Measurements from ENCODE around the gene EXD3. TPM values are rescaled to one million over a fixed set of nuclear protein-coding genes. Genes with fewer than 3 reads are reported as not detected.
"Not testable (repeated sequence)": the region's sequence is repeated elsewhere in the genome, so short reads cannot be mapped to it uniquely, and the experiment has no call there.

EXD3 gene
- polyA plus RNA-seq, 3 donors, result 16.0 to 25.3 (median 25.2) TPM

DNA sequence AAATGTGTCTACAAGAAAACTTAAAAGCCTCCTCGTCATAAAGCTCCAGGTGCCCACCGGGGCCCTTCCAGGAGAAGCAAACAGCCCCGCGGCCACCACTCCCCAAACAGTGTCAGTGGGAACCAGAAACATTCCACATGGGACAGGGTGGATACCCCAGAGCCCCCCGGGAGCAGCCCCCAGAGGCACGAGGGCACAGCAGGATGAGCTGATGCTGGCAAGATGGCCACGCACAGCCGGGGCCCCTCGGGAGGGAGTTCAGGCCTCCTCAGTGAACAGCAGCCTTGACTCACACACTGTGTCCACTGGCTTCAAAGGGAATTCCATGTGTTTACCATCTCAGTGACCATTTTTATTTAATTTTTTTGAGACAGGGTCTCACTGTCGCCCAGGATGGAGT is 10.5 kb downstream of the EXD3 start:
- no peak for DNase-seq

DNA sequence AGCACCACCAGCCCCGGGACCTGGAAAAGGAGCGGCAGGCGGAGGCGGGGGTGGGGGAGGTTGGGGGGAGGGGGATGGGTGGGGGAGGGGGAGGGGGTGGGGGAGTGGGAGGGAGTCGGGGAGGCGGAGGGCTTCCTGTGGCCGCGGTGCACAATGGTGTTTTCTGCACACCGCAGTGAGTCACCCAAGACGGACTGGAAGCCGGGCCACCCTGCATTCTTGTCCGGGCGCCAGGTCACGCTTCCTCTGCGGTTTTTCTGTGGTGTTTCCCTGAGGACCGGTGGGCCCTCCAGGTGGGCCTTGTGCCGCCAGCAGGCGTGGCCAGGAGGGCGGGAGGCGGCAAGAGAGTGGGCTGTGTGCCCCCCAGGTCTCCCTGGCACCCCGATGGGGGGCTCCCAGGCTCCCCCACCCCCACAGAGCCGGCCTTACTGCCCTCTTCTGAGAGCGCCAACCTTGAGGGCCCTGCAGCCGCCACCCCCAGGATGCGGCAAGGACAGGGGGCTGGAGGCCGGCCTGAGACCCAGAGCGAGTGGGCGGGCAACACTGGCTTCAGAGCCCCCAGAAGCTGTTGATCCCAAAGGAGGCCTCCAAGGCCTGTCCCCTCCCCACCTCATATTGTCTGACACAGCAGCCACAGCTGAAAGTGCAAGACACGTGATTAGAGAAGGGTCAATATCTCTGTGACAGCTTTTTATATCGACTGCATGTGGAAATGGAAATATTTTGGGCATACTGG is 11.1 kb downstream of the EXD3 start:
- DNase-seq, result no peak

DNA sequence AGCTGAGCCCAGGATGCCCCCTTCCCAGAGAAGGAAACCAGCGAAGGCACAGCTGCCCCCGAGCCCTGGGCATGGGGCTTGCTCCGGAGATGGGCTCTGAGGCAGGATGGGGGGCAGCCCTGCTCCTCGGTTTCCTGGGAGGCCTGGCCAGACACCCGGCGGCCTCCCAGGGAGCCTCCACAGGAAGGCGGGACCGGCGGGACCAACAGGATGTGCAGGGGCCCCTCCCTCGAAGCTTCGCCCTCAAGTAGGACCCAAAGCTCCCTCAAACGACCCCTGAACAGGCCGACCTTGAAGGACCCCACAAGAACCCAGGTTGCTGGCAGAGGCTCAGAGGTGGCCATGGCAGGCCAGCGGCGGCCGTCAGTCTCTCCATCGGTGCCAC is 11.7 kb downstream of the EXD3 start:
- DNase-seq, result no peak

DNA sequence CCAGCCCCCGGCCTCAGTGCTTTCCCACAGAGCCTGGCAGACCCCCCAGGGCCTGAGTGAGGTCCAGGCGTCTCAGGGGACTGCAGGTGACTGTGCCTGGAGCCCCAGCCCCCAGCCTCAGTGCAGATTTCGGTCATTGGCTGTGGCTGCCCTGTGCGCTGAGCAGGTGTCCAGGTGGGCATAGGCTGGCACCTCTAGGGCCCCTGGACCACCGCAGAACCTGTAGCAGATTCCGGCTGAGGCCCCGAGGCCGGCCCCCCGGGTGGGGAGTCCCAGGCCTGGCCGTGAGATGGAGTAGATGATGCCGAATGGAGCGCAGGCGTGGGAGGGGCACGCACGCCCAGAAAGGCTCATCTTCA is 12.1 kb downstream of the EXD3 start:
- DNase-seq, result no peak

DNA sequence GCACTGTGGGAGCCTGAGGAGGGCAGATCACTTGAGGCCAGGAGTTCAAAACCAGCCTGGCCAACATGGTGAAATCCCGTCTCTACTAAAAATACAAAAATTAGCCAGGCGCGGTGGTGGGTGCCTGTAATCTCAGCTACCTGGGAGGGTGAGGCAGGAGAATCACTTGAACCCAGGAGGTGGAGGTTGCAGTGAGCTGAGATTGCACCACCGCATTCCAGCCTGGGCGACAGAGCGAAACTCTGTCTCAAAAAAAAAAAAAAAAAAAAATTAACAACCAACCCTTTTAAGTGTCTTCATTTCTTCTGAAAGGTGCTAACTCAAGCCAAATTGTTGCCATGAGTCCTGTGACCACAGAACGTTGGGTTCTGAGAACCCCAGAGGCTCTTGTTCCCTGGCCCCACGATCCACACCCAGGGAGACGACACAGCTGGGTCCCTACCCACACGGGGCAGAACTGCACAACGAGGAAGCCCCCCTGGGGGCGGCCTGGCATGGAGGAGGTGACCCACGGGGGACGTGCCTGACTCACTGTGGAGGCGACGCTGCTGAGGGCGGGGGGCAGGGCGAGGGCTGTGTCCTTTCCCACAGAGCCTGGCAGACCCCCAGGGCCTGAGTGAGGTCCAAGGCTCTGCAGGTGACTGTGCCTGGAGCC is 12.6 kb downstream of the EXD3 start:
- not testable (repeated sequence) for DNase-seq

DNA sequence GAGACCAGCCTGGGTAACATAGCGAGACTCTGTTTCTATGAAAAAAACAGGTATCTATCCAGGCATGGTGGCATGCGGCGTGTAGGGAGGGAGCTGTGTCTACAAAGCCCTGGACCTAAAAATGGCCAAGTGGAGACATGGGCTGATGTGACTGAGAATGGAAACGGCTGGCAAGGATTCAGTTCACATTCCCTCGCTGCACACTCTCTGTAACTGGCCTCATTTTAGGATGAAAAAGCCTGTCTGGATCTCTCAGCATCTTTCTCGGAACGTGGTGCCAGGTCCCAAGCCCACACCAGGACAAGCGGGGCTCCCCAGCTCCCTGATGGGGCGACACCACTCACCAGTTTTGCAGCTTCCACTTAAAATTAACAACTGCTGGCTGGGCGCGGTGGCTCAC is 13.4 kb downstream of the EXD3 start:
- DNase-seq, result no peak

DNA sequence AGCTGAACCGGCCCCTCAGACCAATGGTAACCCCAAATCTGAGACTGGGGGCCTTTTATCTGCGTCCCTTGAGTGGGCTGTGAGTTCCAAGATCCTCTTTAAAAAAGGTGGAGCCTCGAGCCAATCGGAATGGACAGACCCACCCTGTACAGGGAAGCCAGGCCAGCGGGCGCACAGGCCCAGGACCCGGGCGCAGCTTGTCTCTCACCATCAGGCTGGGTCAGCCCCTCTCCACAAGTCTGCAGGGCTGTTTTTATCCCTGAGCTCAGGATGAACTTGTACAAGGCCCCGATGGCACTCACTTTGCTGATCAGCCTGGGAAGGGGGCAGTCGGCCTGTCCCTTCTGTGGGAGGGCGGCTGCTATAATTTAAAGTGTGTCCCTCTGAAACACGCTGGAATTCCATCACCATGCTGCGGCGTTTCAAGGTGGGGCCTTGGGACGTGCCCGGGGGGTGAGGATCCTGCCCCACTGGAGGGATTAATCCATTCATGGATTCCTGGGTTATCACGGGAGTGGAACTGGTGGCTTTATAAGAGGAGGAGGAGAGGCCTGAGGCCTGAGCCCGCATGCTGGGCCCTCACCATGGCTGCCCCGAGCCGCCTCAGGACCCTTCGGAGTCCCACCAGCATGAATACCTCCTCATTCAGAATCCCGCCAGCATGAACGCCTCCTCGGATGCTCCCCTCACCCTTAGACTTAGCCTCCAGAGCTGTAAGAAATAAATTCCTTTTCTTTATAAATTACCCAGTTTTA is 14.1 kb downstream of the EXD3 start:
- no peak for DNase-seq

DNA sequence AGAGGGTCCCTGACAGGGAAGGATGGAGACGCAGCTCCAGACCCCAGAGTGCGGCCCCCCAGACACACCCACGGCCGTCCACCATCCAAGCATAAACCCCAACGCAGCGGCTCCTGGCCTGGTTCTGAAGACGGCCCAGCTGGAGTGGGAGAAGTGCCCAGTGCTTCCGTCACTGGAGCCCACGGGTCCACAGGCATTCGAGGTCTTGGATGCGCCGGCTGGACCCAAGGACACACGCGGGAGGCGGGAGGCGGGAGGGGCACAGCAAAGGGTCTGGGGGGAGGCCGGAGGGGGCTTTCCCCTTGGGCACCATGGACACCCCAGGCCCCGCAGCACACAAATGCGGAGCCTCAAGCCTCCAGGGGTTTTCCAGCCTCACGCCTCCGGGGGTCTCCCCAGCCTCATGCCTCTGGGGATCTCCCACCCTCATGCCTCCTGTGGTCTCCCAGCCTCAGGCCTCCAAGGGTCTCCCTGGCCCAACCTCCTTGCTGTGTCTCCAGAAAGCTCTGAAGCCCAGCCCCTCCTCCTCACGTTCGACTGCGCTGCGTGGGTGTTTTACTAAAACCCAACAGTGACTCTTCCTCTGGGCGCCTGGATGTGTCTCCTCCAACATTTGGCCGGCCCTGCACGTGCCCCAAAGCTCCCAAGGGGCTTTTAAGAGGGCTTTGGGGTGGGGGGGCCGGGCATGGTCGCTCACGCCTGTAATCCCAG is 15.2 kb downstream of the EXD3 start:
- no peak for DNase-seq

DNA sequence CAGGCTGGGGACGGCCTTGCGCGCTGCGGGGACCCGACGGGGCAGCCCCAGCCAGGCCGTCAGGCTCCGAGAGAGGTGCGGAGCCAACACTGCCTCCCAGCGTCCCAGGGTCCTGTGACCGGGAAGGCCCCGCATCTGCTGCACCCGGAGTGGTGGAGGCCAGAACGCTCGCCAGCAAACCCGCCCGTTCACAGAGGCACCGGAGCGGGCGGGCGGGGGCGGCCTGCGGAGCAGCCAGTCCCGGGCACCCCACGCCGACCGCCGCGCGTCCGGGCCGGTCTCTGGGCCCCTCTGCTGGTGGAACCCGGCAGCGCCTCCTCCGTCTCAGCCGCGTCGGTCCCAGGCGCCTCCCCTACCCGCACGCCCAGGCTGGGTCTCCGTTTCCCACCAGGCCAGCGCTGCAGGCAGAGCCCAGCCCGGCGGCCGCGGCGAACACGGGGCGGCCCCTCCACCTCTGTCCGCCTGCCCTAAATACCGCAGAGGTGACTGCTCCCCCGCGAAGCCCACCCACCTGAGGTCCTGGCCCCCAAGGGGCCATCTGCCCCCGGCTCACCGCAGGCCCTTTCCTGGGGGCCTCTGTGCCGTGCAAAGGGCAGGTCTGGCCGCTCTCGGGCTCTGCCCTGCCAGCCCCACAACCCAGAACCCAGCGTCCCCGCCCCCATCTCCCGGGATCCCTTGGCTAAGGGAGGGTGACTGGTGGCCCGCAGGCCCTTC is 15.9 kb downstream of the EXD3 start:
- DNase-seq, result peak; percentile 67

DNA sequence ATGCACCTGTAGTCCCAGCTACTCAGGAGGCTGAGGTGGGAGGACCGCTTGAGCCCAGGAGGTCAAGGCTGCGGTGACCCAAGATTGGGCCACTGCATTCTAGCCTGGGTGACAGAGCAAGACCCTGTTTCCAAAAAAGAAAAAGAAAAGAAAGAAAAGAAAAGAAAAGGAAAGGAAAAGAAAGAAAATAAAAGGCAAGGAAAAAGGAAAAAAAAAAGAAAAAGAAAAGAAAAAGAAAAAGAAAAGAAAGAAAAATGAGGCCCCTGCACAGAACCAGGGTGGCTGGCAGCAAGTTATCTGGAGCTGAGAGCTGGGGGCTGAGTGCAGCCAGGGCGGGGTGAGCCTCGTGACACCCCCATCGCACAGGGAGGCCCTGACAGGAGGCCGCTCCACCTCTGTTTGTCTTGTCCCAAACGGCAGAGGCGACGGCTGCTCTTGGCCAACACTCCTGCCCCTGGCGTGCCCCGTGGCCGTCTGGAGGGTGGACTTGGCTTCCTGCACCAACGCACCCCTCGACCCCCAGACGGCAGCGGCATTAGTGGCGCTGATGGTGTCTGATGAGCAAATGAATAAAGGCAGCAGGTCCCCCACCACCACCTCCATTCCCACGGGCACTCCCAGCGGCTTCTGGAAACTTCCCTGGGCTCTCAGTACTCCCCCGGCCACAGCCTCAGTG is 16.7 kb downstream of the EXD3 start:
- DNase-seq, result no peak

DNA sequence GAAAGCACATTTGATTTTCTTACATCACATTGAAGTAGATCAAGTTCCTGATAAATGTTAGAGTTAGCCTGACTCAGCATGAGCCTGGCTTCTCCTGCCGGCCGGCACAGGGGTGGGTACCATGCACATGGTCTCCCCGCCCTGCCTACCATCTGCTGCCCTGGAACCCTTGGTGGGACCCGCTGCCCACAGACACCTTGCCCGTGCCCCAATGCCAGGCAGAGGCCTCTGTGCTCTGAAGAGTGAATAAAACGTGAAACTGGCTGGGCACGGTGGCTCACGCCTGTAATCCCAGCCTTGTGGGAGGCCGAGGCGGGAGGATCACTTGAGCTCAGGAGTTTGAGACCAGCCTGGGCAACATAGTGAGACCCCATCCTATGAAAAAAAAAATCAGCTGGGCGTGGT is 17.3 kb downstream of the EXD3 start:
- no peak for DNase-seq

DNA sequence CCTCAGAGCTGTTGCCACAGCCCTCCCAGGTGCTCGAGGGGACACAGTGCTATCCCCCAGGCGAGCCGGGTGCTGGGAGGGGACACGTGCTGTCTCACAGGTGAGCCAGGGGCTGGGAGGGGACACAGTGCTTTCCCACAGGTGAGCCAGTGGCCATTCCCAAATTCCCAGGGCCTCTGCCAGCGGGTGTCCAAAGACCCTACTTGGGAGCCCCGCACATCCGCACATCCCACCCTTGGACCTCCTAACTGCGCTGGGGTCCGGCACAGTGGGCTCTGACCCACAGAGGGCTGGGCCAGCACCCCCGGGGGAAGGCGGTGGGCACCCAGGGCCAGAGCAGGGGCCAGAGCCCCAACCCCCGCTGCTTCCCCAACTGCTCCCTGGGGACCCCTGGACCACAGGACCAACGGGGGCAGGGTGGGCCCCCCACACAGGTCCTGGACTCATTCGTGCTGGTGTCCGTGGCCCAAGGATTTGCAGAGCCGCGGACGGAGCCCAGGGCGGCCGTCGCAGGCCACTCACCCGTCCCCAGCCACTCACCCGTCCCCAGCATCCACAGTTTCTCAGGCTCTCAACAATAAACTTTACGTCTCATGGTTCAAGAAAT is 17.9 kb downstream of the EXD3 start:
- no peak for DNase-seq

DNA sequence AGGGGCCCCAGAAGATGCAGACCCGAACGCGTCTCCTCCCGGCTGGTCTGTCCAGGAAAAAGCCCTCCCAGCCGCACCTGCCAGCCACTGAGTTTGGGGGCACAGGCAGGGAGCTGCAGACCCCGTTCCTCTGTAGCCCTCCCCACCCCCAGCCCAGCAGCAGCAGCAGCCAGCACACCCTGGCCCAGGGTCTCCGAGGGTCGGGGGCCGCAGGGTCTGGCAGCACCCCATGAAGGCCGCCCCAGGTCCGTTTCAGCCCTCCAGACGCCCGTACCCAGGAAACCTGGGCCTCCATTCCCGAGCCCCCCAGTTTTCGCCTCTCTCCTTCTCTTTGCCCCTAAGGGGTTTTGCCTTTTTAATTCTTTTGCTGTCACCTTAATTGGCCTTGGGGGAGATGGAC is 19.7 kb downstream of the EXD3 start:
- no peak for DNase-seq

DNA sequence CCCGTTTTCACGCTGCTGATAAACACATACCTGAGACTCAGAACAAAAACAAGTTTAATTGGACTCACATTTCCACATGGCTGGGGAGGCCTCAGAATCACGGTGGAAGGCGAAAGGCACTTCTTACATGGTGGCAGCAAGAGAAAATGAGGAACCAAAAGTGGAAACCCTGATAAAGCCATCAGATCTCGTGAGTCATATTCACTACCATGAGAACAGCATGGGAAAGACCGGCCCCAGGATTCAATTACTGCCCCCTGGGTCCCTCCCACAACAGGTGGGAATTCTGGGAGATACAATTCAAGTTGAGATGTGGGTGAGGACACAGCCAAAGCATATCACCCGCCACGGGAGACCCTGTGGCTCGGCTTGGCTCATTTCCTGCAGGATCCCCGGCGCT is 20.2 kb downstream of the EXD3 start:
- DNase-seq, result no peak

DNA sequence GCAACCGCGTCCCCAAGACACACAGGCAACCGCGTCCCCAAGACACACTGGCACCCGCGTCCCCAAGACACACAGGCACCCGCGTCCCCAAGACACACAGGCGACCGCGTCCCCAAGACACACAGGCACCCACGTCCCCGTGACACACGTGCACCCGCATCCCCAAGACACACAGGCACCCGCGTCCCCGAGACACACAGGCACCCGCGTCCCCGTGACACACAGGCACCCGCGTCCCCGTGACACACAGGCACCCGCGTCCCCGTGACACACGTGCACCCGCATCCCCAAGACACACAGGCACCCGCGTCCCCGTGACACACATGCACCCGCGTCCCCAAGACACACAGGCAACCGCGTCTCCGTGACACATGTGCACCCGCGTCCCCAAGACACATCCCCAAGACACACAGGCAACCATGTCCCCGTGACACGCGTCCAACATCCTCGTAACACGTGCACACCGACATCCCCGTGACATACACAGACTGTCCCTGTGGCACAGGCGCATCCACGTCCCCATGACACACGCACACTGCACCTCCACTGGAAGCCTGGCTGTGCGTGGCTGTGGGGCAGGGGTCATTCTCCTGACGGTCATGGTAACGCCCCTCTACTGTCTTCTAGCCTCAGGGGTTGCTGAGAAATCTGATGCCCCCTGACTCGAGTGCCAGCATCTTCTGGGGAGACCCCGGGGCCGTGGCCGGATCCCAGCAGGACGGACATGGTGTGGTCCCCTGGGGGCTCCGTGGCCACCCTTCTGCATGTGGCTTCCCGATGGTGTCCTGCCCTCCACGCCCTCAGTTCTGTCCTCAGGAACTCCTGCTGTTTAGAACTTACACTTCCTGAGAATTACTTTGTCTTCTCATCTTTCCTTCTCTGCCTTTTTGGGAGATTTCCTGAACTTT is 24.1 kb downstream of the EXD3 start:
- no peak for DNase-seq

DNA sequence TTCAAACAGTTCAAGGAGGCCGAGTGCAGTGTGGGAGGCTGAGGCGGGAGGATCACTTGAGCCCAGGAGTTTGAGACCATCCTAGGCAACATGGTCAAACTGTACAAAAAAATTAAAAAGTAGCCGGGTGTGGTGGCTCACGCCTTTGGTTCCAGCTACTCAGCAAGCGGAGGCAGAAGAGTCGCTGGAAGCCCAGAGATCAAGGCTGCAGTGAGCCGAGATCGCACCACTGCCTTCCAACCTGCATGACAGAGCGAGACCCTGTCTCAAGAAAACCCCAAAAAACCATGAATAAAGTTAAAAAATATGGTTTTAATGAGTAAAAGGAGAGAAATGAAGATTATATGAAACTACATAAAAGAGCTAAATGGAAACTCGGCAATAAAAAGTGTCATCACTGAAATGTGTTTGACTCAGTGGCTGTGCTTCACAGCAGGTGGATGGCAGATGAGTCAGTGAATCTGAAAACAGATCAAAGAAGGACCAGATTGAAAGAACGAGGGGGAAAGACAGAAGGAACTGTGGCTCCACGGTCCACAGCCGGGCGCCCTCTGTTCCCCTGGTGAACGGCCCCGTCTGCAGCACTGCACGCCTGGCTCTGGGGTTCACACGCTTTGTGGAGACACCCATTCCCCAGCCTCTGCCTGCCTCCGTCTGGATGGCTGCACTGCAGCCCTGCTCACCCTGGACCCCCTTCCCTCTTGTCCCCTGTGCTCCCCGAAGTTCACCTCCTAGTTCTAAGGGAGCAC is 25.1 kb downstream of the EXD3 start:
- DNase-seq, result no peak

DNA sequence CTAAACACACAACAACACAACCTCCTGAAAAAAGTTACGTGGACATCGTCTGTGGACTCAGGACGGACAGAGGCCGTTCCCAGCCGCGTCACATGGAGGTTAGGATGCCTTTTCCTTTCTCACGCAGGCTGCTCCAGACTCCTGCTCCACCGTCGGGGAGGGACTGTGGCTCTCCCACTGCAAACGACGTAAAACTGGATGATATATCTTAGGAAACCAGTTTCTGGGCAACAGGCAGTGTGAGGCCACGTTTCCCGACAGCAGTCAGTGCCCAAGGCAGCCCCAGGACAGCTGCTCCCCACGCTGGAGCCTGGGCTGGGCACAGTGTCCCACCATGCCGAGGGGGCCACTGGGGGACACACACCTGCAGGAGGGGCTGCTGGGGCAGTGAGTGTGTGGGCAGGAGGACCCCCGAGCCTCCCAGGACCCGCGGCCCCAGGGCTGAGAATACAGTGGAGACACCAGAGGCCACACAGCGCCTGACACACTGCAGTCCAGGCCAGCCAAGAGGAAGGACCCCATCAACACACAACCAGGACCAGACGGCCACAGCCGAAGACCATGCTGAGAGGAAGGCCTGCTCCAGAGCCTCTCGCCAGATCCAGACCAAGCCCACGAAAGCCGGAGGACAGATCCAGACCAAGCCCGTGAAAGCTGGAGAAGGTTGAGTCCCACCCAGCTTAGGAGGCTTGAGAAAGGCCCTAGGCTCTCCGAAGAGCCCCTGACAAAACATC is 26.2 kb downstream of the EXD3 start:
- no peak for DNase-seq

DNA sequence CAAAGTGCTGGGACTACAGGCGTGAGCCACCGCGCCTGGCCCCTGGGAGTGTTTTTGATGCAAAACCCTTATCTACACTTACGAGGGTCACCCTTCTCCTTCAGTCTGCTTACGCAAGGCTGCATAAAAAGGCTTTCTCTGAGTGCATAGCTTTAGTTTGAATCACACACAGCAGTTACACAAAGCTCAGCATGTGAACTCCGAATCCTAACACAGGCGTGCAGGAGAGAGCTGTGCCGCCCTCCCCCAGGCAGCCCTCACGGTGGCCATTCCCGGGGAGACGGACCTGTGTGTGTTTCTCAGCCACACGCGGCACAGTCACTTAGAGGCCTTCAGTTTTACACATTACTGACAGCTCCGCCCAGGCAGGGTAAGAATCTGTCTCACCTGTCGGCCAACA is 26.7 kb downstream of the EXD3 start:
- DNase-seq, result no peak

Data from renal pelvis (tissue), 4 donors.